GM18907 (cell line): ENCODE data around the gene RMDN2.

Source experiments
- ATAC-seq: cut with Tn5 transposase; IDR thresholded peaks from one replicate; pipeline ENCODE4 v1.9.1; 2021; ENCODE audit warnings: mild to moderate bottlenecking, moderate library complexity; ENCODE audit not compliant: unreplicated experiment

RMDN2 gene

GRCh38 chr2:38037757-38038621 lies 112.9 kb downstream of the RMDN2 start:
- peak; percentile 85 for ATAC-seq

GRCh38 chr2:38038682-38039081 lies 113.6 kb downstream of the RMDN2 start:
- ATAC-seq: no peak

- ATAC-seq: no peak
These were observed 114.2 kb downstream of the RMDN2 start for GRCh38 chr2:38039121-38039910.

GRCh38 chr2:38045811-38046210 lies 120.7 kb downstream of the RMDN2 start:
- no peak for ATAC-seq

- no peak for ATAC-seq
These were observed 131.1 kb downstream of the RMDN2 start for GRCh38 chr2:38056216-38056615.

GRCh38 chr2:38057651-38058410 lies 132.7 kb downstream of the RMDN2 start:
- ATAC-seq: no peak

- ATAC-seq: no peak
These were observed 135.3 kb downstream of the RMDN2 start for GRCh38 chr2:38060236-38061018.

GRCh38 chr2:38064801-38065501 lies 139.9 kb downstream of the RMDN2 start:
- ATAC-seq: no peak

- no peak for ATAC-seq
These were observed 140.5 kb downstream of the RMDN2 start for GRCh38 chr2:38065502-38066135.

- no peak for ATAC-seq
These were observed 141.5 kb downstream of the RMDN2 start for GRCh38 chr2:38066421-38067115.
